NAMALWA (cell line): Measurements from ENCODE around the gene AKAP8.
"Not testable (repeated sequence)": the region's sequence is repeated elsewhere in the genome, so short reads cannot be mapped to it uniquely, and the experiment has no call there.

Experiments used
- DNase-seq: peaks from one replicate; pipeline ENCODE4 v3.0.0-alpha.2; 2015; ENCODE audit warnings: low spot score

The AKAP8 gene

GRCh38 chr19:15373644-15374043, 5.9 kb downstream of the AKAP8 start:
- no peak for DNase-seq

DNA sequence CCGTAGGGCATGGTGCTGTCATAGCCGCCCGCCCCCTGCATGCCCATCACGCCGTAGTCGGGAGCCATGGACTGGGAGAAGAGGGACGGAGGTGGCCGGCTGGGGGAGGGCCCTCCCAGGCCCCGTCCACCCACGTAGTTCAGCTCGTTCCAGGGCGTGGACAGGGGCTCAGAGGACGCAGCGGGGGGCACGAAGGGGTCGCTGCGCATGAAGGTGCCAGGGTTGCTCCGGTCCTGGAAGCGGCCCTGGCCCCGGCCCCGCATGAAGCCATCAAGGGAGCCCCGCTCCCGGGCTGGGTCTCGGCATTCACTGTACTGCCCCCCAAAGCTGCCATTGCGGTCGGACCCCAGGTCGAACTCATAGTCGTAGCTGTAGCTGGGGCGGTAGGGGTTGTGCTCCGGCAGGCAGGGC, 6.7 kb downstream of the AKAP8 start:
- DNase-seq = no peak

- DNase-seq = no peak
These were observed 7.1 kb downstream of the AKAP8 start for GRCh38 chr19:15372470-15372869.

DNA sequence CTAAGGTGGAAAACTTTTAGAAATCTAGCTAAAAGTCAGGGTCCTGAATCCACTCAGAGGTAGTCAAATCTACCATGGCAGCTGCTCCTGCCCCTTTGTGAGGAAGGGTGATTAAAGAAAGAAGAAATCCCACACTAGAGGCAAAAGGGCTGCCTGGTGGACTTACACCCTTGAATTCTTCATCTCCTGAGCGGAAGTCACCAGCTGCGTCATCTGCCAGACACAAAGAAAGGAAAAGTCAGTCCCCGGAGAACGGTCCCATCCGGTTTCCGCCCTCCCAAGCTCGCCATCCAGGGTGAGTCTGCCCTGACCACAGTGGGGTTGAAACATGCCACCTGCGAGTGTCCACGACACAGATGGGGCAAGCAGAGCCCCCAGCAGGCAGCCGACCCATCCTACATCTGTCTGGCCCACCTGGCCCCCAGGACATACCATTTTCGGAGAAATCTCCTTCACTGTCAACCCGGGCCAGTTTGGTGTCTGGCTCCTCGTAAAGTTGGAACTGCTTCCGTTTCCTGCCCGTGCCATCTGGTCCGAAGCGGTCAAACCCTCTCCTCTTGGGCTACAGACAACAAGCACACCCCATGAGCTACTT, 7.7 kb downstream of the AKAP8 start:
- no peak for DNase-seq

- no peak for DNase-seq
These were observed 8.5 kb downstream of the AKAP8 start for GRCh38 chr19:15371119-15371518.

GRCh38 chr19:15369594-15369891, 10.0 kb downstream of the AKAP8 start:
- no peak for DNase-seq

DNA sequence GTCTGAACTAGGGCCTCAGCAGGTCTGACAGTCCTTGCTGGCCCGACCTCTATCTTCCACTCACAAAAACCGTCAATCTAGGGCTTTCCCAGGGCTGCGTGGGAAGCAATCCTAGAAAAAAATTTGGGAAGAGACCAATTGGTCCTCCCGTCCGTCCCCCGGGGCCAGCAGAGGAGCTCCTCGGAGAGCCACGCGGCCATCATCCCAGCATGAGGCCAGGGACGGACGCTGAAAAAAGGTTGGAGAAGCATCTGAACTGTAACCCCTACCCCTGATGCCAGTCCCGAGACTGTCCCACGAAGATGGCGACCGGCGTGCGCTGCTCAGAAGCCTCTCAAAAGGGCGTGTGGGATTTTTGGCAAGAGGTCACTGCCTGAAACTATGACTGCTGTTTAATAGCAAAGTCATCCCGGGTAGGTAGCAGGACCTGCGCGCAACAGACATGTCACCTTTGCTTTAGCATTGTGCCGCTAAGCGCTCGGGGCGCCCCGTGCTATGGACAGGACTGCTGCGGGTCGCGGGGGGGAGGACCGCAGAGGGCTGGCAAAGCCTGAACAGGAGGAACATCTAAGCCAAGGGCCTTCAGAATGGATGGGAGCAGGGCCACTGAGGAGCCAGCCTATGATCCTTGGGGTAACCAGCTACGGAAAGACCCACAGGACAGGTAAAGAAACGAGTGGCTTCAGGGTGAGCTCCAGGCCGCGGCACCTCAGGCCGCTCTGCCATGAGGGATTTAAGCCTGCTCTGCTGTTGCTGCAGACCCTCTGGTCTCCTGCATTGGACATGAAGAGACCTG, 10.6 kb downstream of the AKAP8 start:
- DNase-seq = no peak

GRCh38 chr19:15368051-15368632, 11.4 kb downstream of the AKAP8 start:
- no peak for DNase-seq

DNA sequence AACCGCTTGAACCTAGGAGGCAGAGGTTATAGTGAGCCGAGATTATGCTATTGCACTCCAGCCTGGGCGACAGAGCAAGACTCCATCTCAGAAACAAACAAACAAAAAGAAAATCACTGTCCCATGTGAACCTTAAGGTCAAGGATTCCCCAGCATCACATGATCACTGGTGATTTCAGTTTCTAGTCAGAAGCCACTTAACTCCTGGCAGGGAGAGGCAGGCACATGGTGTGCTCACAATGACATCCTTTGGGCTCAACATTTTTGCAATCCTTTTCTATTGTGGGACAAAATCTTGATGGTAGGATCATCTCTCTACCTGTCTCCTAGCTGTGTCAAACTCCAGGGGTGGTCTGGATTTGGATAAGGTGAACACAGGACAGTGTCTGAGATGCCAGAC, 12.1 kb downstream of the AKAP8 start:
- DNase-seq = no peak

- no peak for DNase-seq
These were observed 14.3 kb downstream of the AKAP8 start for GRCh38 chr19:15365264-15365663.

DNA sequence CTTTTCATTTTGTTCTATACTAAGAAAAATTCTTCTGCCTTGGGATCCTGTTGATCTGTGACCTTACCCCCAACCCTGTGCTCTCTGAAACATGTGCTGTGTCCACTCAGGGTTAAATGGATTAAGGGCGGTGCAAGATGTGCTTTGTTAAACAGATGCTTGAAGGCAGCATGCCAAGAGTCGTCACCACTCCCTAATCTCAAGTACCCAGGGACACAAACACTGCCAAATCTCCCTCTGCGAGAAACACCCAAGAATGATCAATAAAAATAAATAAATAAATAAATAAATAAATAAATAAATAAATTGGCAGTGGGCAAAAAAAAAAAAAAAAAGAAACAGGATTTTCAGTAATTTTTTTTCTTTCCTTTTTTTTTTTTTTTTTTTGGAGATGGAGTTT, 15.8 kb downstream of the AKAP8 start:
- DNase-seq = not testable (repeated sequence)

- DNase-seq = not testable (repeated sequence)
These were observed 16.5 kb downstream of the AKAP8 start for GRCh38 chr19:15363048-15363447.

GRCh38 chr19:15360015-15360414, 19.6 kb downstream of the AKAP8 start:
- not testable (repeated sequence) for DNase-seq

GRCh38 chr19:15358918-15359317, 20.7 kb downstream of the AKAP8 start:
- DNase-seq = no peak

GRCh38 chr19:15357906-15358305, 21.7 kb downstream of the AKAP8 start:
- DNase-seq = no peak

DNA sequence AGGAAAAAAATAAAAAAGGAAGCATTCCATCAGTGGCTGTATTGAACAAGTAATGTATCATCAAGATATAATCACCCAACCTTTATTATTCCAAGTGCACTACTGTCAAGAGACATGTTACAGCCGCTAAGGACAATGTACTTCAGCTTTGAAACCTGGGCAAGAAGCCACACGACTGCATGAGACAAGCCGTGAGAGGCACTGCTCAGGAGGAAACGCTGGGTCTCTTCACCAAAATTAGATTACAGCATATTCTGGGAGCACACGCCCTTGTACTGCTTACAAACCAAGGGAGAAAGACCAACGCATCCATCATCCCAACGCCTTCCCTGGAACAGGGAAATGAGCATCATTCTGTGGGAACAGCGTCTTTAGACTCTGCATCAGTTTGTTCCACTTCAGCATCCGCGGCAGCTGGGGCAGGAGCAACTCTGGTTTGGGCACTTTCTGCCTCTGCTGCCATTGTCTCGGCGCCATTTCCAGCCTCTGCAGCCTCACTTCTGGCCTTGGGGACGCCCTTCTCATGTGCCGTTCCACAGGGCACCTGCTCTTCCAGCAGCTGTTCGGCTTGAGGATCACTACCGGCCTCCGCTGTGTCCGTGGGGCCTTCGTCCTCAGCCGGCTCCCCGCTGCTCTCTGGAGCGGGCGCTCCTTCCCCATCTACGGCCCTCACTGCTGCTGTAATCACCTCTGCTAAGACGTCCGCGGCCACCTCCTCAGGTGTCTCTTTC, 24.9 kb downstream of the AKAP8 start:
- DNase-seq = no peak

DNA sequence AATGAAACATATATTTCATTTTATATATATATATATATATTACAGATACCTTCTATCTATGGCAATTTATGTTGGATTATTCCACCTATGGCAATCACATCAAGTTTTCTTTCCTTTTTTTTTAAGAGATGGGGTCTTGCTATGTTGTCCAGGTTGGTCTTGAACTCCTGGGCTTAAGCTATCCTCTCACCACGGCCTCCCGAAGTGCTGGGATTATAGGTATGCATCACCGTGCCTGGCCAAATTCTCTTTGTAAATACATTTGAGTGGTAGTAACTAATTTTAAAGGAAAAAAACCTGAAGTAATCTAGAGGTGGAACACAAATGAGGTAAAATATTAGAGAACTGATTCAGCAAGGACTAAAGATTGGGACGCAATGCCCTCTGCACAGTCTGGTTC, 25.7 kb downstream of the AKAP8 start:
- no peak for DNase-seq

GRCh38 chr19:15352535-15352934, 27.1 kb downstream of the AKAP8 start:
- not testable (repeated sequence) for DNase-seq

GRCh38 chr19:15341328-15341727, 38.3 kb downstream of the AKAP8 start:
- not testable (repeated sequence) for DNase-seq

DNA sequence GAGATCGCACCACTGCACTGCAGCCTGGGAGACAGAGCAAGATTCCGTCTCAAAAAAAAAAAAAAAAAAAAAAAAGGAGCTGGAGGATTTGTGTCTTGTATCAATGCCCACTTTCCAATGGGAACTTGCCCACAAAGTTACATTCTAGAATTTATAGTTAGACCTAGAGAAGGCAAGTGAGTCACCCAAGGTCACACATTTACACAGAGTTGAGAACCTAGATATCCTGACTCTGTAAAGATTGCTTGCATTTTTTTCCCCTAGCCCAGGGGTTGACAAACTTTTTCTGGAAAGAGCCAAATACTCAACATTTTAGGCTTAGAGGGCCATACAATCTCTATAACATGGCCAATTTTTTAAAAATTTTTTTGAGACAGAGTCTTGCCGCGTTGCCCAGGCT, 39.5 kb downstream of the AKAP8 start:
- no peak for DNase-seq

DNA sequence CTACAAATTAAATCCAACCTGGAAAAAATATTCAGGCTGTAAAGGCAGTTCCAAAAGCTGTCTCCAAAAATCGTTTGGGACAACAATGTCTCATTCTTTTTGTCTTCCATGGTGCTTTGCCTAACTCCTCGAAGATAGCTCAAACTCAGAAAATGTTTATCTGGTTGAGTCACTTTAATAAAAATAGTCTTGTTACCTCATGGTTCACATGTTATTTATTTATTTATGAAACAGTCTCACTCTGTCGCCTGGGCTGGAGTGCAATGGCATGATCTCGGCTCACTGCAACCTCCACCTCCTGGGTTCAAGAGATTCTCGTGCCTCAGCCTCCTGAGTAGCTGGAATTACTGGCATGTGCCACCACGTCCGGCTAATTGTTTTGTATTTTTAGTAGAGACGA, 42.4 kb downstream of the AKAP8 start:
- no peak for DNase-seq

- not testable (repeated sequence) for DNase-seq
These were observed 43.6 kb downstream of the AKAP8 start for GRCh38 chr19:15335992-15336391.
